ENCODE results near the gene WDSUB1. TPM values are rescaled to one million over a fixed set of nuclear protein-coding genes. Genes with fewer than 3 reads are reported as not detected.
A peak's percentile ranks its signal among the peaks of the same experiment; 100 is the strongest.

WDSUB1 gene, protein sequence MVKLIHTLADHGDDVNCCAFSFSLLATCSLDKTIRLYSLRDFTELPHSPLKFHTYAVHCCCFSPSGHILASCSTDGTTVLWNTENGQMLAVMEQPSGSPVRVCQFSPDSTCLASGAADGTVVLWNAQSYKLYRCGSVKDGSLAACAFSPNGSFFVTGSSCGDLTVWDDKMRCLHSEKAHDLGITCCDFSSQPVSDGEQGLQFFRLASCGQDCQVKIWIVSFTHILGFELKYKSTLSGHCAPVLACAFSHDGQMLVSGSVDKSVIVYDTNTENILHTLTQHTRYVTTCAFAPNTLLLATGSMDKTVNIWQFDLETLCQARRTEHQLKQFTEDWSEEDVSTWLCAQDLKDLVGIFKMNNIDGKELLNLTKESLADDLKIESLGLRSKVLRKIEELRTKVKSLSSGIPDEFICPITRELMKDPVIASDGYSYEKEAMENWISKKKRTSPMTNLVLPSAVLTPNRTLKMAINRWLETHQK
- total RNA-seq (2014; rRNA removed; shearing (Covaris generic)), result 9.4 and 15.0 TPM in 2 replicates

DNA sequence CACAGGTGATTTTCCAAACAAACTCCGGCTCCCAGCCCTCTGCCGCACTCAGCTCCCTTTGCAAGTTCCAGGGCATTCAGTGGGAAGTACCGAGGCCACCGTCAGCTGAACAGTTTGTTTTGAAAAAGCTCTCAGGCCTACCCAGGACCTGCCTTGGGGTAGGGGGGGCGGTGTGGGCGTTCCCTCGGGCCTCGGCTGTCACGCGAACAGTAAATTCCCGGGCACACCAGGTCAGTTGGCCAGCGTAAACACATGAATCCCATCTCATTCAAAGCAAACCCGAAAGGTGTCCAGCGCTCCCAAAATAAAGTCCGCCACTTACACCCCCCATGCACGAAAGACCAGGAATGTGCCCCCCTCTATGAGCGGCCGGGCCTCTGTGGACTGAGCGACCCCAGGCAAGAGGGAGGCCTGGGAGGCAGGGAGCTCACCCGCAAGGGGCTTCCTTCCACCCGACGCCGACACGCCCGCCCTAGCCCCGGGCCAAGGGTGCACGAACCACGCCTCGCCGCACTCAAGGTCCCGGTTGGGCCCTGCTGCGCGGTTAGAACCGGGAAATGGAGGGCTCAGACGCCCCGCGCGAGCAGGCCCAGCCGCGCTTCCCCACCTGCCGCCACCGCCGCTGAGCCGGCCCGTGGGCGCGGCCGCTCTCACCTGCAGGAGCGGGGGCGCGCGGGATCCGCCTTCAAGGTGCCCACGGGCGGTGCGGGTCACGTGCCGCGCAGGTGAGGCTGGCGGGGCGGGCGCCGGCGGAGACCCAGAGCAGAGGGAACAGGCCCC, at the start of gene WDSUB1:
TSS of gene WDSUB1 (minus strand) at position 775 of the 780 bp plus-strand sequence. CDS start 3,634 bp downstream, outside the sequence.
- peak; percentile 38 for DNase-seq (ENCODE audit: low spot score)

DNA sequence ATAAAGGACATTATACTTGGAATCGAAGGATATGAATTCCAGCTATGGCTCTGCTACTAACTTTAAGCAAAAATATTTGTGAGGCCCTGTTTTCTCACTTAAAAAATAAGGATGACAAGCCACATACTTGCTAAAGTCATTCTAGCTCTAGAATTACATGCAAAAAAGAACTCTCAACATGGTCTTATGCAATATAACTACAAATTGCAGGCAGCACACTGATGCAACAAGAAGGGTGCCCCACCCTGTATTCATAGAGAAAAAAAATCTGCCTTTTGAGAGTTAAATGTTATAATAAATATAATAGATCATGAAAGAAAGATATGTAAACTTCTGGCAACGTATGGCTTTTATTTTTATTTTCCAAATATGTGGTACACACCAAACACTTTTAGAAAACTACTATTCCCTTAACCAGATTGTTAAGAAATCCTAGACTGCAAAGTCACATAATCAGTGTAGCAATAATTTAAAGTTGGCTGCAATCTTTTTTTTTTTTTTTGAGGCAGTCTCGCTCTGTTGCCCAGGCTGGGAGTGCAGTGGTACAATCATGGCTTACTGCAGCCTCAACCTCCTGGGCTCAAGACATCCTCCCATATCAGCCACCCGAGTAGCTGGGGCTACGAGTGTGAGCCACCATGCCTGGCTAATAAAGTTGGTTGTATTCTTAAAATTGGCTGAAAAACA, 40.2 kb upstream of the WDSUB1 start:
- DNase-seq (ENCODE audit: low spot score), result no peak

DNA sequence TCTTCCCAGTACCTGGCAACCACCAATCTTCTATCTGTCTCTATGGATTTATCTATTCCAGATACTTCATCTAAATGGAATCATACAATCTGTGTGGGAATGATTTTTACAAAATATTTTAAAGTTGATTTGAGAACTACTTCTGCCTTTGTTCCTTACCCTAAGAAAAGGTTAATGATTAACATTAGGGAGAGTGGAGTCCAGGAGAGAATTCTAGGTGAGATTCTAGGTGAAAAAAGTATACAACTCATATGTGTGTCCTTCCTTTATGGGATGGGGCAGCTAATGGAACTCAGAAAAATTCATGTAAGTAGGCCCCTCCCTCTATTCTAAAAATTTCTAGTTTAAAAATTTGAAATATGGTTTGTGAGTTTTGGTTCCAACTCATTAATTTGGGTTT, 35.9 kb upstream of the WDSUB1 start:
- DNase-seq (ENCODE audit: low spot score), result no peak

DNA sequence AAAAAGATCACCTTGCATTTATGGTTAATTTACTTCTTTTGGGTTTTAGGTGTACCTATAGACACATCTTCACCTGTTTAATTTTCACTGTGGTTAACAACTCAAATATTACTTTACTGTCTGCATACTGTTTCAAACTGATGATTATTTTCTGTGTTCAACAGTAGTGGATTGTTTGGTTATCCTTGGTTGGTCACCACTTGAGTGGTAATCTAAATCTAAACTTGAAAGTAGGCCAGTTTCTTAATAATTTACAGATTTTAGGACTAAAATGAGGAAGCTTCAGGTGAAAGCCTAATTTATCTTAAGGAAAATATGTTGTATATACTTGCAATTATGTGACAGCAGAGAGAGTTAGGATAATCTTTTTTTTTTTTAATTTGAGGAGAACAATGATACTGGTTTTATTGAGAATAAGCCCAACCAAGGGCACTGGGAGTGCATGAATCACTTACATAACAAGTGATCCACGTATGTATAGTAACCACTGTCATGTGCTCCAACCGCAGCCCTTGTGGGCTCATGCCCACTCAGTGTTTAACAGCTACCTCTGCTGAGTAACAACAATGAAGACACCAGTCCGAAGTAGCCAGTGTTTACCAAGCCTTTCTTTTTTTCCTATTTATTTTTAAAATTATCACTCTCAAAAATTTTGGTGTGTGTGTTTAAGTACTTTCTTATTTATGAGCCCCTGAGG, 31.0 kb upstream of the WDSUB1 start:
- DNase-seq (ENCODE audit: low spot score), result no peak

DNA sequence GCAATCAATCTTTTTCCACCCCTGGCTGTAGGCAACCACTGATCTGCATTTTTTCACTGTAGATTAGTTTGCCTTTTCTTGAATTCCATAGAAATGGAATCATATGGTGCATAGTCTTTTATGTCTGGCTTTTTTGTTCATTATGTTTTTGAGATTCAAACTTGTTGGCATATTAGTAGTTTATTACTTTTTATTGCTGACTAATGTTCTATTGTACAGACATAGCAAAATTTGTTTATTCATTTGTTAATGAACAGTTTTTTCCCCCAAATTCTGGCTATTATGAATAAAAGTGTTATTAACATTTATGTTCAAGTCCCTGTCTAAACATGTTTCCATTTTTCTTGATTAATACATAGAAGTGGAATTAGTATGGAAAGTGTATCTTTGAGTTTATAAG, 21.4 kb upstream of the WDSUB1 start:
- no peak for DNase-seq (ENCODE audit: low spot score)

DNA sequence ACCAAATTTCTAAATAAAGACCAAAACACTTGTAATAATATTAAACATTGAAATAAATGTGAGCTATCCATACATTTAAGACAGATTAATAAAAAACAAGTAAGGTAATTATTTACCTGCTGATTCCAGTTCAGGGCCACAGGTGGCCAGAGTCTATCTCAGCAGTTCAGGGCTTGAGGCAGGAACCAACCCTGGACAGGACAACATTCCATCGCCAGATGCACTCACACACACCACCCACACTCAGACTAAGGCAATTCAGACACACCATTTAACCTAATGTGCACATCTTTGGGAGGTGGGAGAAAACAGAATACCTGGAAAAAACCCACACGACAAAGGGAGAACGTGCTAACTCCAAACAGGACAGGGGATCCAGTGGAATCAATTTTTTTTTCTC, 14.1 kb upstream of the WDSUB1 start:
- DNase-seq (ENCODE audit: low spot score), result no peak

DNA sequence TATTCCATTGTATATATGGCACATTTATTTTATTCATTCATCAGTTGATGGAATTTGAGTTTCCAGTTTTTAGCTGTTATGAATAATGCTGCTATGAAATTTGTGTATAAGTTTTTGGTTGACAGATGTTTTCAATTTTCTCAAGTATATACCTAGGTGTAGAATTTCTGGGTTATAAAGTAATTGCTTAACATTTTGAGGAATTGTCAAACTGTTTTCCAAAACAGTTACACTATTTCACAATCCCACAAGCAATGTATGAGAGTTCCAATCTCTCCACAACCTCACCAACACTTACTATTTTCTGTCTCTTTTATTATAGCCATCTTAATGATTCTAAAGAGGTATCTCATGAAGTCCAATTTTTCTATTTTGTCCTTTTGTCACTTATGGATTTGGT, 12.5 kb upstream of the WDSUB1 start:
- DNase-seq (ENCODE audit: low spot score), result no peak

DNA sequence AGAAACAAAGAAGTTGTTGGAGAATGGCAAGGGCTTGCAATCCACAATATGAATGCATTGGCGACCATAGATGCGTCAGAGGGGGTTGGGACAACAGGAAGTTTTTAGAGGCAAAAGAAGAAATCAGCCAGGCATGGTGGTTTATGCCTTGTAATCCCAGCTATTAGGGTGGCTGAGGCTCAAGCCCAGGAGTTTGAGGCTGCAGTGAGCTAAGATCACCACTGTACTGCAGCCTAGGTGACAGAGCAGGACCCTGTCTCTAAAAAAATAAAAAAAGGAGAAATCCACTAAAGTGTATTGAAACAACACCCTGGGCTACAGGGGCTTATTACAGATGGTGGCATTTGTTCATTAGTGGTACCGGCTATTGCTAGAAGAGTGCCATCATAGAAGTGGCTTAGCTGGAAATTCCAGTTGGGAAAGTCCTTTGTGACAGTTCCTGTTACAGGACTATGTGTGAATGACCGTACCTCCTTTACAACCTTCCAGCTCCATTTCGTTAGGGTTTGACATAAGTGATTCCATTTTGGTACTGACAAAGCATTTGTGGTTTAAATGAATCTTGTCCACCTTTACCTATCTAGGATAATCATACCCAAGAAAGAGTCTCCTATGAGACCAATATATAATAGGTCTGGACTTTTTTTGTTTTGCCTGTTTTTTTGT, 10.7 kb upstream of the WDSUB1 start:
- DNase-seq (ENCODE audit: low spot score), result no peak

DNA sequence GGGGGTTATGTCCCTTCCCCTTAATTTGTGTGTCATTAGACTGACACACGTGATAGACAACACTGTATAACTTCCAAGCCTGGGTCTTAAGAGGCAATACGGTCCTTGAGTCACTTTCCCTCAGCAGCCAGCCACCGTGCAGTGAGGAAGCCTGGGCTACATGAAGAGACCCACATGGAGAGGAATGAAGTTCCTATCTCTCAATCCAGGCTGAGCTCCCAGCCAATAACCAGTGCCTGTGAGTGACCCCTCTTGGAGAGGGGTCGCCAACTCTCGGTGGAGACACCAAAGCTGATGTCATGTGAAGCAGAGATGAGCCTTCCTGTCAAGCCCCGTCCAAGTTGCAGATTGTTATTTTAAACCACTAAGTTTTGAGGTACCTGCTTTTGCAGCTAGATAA, 5.7 kb upstream of the WDSUB1 start:
- no peak for DNase-seq (ENCODE audit: low spot score)

DNA sequence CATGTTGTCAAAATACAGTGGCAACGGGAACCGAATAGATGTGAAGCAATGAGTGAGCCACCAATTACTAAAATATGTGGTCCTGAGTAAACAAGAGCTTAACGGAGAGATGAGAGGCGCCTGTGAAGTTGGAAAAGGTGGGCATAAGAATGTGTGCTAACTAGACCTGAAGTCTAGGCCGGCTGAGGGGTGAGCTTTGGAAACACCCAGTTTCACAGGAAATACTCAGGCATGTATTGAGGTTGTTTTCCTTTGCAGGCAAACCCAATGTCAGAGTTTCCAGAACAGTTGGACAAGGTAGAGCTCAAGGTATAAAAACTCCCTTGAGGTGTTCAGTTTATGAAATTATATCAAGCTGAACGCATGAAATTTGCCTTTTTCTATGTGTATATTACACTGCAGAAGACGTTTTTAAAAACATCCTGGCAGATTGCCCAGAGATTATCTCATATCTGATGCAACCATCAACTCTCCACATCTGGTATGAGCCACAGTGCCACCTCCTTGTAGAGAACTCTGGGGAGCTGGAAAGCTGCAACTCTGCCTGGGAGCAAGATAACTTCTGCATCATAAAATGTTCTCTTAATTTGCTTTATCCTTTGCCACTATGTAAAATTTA, 3.9 kb upstream of the WDSUB1 start:
- peak; percentile 16 for DNase-seq (ENCODE audit: low spot score)

DNA sequence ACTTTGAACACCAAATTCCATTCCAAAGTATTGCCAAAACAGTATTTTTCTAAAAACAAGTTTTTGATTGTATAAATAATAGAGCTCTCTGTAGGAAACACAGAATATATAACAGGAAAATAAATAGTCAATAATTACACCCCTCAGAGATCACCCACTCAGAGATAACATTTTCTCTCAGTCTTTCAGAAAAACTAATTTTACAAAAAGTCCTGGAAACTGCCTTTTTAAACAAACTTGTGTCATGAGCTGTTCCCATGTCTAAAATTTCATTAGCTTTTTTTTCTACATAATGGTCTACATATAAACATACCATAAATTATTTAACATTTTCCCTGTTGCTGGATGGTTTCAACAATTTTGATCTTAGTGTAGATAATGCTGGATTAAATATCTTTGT, 1.2 kb upstream of the WDSUB1 start:
- no peak for DNase-seq (ENCODE audit: low spot score)

DNA sequence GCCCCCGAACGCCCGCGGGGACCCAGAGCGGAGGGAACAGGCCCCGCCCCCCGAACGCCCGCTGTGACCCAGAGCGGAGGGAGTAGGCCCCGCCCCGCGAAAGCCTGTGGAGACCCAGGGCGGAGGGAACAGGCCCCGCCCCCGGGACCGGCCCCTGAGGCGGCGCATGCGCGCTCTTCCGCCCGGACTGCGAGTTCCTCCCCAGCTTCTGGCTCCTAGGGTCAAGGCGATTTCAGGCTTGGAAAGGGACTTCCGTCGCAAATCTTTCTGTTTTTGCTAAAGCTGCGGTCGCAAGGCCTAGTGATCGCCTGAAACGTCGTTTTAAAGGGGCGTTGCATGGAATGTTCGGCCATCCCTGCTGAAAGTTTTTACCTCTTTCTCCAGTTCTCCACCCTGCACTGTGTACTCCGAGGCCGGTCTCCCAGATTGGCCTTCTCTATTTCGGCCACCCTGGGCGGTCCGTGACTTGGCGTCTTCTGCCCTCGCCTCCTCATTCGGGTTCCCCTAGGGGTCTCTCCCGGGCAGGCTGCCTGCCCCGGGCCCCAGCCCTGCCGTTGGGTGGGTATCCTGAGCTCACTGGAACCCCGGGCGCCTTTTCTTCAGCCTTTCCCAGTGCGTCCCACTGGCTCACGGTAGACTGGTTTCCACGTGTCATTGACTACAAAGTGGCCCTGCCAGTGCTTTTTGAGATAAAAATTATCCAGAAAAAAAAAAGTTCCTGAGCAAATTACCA, 372 bp upstream of the WDSUB1 start:
- DNase-seq (ENCODE audit: low spot score), result peak; percentile 94

DNA sequence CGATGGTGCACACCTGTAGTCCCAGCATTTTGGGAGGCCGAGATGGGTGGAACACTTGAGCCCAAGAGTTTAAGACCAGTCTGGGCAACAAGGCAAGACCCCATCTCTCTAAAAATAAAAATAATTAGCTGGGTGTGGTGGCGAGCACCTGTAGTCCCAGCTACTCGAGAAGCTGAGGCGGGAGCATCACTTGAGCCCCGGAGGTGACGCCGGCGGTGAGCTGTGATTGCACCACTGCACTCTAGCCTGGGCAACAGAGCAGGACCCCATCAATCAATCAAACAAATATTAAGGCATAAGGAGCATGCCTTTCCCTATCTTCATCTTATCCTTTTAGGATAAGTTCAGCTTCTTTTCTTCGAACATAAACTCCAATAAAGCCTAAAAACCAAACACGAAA, 1.1 kb downstream of the WDSUB1 start:
- no peak for DNase-seq (ENCODE audit: low spot score)

DNA sequence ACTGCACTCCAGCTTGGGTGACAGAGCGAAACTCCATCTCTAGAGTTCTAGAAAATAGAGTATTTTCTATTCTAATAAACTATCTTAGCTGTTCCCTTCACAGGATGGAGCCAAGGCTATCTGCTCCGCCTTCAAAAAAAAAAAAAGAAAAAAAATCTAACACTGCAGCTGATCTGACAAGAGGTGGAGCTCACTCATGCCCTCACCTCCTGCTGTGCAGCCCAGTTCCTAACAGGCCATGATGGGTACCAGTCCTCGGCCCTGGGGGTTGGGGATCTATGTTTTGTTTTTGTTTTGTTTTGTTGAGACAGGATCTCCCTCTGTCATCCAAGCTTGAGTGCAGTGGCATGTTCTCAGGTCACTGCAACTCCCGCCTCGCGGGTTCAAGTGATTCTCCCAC, 3.0 kb downstream of the WDSUB1 start:
- no peak for DNase-seq (ENCODE audit: low spot score)

DNA sequence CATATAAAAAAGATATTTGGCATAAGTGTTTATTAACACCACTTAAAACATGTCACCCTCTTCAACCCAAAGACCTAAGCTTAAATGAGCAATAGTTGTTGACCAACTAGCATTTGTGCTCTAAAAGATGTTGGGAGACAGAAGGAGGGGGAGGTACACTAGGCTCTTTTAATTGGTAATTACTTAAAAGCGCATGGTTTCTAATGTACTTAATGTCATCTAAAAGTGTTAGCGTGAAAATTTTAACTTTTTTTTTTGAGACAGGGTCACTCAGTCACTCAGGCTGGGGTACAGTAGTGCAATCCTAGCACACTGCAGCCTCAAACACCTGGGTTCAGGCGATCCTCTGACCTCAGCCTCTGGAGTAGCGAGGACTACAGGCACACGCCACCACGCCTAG, 5.5 kb downstream of the WDSUB1 start:
- no peak for DNase-seq (ENCODE audit: low spot score)

DNA sequence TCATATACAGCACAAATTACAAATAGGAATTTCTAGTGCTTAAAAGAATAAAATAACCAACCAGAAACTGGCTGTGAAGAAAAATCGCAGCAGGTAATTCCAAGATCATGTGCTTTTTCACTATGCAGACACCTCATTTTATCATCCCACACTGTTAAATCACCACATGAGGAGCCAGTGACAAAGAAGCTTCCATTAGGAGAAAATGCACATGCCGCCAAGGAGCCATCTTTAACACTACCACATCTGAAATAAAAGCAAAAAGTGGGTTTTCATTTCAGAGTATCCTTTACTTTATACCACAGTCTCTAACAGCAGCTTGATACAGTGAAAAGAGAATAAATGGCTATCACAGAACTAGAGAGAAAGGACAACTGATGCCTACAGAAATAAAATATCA, 6.8 kb downstream of the WDSUB1 start:
- no peak for DNase-seq (ENCODE audit: low spot score)

DNA sequence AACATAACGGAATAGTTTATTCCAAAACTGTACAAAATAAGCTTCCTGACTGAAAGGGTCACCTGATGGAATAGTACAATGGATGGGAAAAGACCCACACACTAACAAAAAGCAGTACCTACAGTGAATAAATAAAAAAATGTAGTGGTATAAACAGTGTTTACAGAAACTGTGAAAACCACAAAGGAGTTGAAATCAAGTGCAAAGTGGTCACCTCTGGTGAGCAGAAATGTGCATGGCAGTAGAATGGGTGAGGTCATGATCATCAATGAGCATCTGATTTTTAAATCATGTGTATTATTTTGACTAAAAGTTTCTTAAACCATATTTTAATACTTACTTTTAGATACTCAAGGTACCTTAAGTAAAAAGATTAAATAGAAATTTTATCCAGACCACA, 11.4 kb downstream of the WDSUB1 start:
- DNase-seq (ENCODE audit: low spot score), result no peak

DNA sequence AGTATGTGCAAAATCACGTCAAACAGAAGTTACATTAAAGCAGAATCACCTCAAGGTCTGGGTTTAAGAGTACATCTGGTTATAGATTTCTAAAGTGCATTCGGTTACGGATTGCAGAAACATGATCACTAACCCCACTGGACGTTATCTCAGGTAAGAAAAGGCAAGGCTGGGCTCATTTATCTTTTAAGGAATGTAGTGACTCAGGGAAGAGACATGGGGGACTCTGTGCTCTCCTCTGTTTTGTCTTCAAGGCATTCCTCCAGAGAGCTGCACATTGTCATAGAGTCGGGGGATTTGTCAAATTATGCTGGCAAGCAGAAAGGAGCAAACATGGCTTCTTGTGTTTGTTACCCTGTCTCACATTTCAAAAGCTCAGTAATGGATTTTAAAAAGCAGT, 14.3 kb downstream of the WDSUB1 start:
- no peak for DNase-seq (ENCODE audit: low spot score)

DNA sequence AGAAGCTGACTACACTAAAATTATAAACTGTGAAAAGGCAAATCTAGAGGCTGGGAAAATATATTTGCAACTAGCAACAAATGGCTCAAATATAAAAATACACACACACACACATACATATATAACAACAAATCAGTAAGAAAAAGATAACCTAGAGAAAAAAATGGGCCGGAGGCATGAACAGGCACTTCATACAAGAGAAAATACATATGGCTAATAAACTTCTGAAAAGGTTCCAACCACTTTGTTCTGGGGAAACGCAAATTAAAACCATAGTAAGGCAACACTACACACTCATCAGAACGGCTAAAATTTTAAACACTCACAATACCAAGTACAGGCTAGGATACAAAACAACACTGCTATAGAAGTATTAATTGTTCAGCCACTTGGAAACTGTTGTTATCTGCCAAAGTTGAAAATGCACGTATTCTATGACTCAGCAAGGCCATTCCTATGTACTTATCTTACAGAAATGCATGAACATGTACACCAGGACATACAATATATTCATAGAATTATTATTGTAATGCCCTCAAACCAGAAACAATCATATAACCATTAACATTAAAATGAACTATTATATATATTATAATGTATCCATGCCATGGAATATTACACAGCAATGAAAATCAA, 15.6 kb downstream of the WDSUB1 start:
- no peak for DNase-seq (ENCODE audit: low spot score)

DNA sequence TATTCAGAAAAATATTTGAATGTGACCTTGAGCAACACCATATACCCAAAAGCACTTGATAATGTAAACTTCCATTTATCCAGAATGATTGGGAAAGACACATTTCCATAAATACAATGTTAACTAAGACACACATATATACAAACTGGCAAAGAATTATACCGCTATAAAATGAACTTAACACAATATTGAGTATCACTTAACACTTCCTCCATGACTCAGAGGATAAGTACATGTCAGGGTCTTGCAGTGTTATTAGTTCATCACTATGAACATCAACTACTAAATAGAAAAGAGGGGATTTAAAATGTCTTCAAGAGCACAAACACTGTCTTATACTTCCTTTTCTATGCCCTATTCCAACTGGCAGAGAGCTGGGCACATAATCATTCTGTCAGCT, 18.6 kb downstream of the WDSUB1 start:
- DNase-seq (ENCODE audit: low spot score), result no peak
